ENCODE results near the gene FECH.
"Not testable (repeated sequence)": the region's sequence is repeated elsewhere in the genome, so short reads cannot be mapped to it uniquely, and the experiment has no call there.

Gene FECH

GRCh38 chr18:57586251-57587049, at the start of gene FECH:
Gene FECH (minus strand): TSS chr18:57586702. CDS start chr18:57586620, 82 bp downstream.
- DNase-seq: peak; percentile 56

GRCh38 chr18:57635003-57635822, 48.7 kb upstream of the FECH start:
- no peak for DNase-seq

- no peak for DNase-seq
Observed at GRCh38 chr18:57631697-57632096, 45.2 kb upstream of the FECH start.

GRCh38 chr18:57630754-57631595, 44.5 kb upstream of the FECH start:
- DNase-seq: no peak

GRCh38 chr18:57630002-57630753, 43.7 kb upstream of the FECH start:
- peak; percentile 93 for DNase-seq

GRCh38 chr18:57629422-57629821, 42.9 kb upstream of the FECH start:
- DNase-seq: no peak

- DNase-seq: no peak
Observed at GRCh38 chr18:57627488-57627887, 41.0 kb upstream of the FECH start.

- no peak for DNase-seq
Observed at GRCh38 chr18:57624988-57625387, 38.5 kb upstream of the FECH start.

- no peak for DNase-seq
Observed at GRCh38 chr18:57621246-57621604, 34.7 kb upstream of the FECH start.

GRCh38 chr18:57619876-57620275, 33.4 kb upstream of the FECH start:
- no peak for DNase-seq

GRCh38 chr18:57618910-57619309, 32.4 kb upstream of the FECH start:
- DNase-seq: no peak

- DNase-seq: no peak
Observed at GRCh38 chr18:57603871-57604270, 17.4 kb upstream of the FECH start.

- DNase-seq: no peak
Observed at GRCh38 chr18:57595347-57595746, 8.8 kb upstream of the FECH start.

GRCh38 chr18:57592716-57593115, 6.2 kb upstream of the FECH start:
- not testable (repeated sequence) for DNase-seq

- DNase-seq: no peak
Observed at GRCh38 chr18:57589161-57589560, 2.7 kb upstream of the FECH start.

- DNase-seq: no peak
Observed at GRCh38 chr18:57587098-57587661, 678 bp upstream of the FECH start.

- DNase-seq: no peak
Observed at GRCh38 chr18:57585855-57586250, 649 bp downstream of the FECH start.

- no peak for DNase-seq
Observed at GRCh38 chr18:57585421-57585820, 1.1 kb downstream of the FECH start.

- DNase-seq: no peak
Observed at GRCh38 chr18:57584444-57584843, 2.1 kb downstream of the FECH start.

- DNase-seq: no peak
Observed at GRCh38 chr18:57583297-57583835, 3.1 kb downstream of the FECH start.

GRCh38 chr18:57581301-57581934, 5.1 kb downstream of the FECH start:
- DNase-seq: no peak

All from activated CD4-positive, alpha-beta T cell treated with anti-CD3 and anti-CD28 coated beads, Interleukin-2, amount 50 U/mL, for 1 hour (primary cell).